GM12873 (cell line): Measurements from ENCODE around the gene CEP135.

Experiments
- CTCF ChIP-seq: IDR thresholded peaks from 2 replicates; pipeline ENCODE4 v1.5.1; 2012; ENCODE audit warnings: low read depth, mild to moderate bottlenecking, moderate library complexity, low read length, control low read depth; ENCODE audit not compliant: insufficient read depth; ENCODE audit errors: missing control alignments

CEP135 gene

GRCh38 chr4:55928846-55929245 lies 19.9 kb upstream of the CEP135 start:
- no peak for TF ChIP-seq CTCF

GRCh38 chr4:55931043-55931442 lies 17.7 kb upstream of the CEP135 start:
- no peak for TF ChIP-seq CTCF

GRCh38 chr4:55931833-55932232 lies 16.9 kb upstream of the CEP135 start:
- TF ChIP-seq CTCF, result no peak

GRCh38 chr4:55932511-55932910 lies 16.2 kb upstream of the CEP135 start:
- no peak for TF ChIP-seq CTCF

GRCh38 chr4:55933611-55934010 lies 15.1 kb upstream of the CEP135 start:
- no peak for TF ChIP-seq CTCF

GRCh38 chr4:55938481-55938880 lies 10.3 kb upstream of the CEP135 start:
- TF ChIP-seq CTCF, result no peak

- TF ChIP-seq CTCF, result no peak
Observed at GRCh38 chr4:55939421-55939820, 9.3 kb upstream of the CEP135 start.
